Lung (tissue), 12 donors: Measurements from ENCODE around the gene HERC6. TPM values are rescaled to one million over a fixed set of nuclear protein-coding genes. Genes with fewer than 3 reads are reported as not detected.

Experiments
- ATAC-seq: fragments of 200-7000 bp; cut with Tn5 transposase; one replicate; pipeline ENCODE4 v1.9.1; 2020; ENCODE audit warnings: moderate number of reproducible peaks; ENCODE audit not compliant: insufficient read depth, low FRiP score
- DNase-seq, 3 donors: peaks; one replicate each; pipeline ENCODE4 v3.0.0-alpha.2; 2013 to 2017
- H3K27ac ChIP-seq, 2 donors: one replicate each; pipeline ENCODE4 v1.5.1; 2013; ENCODE audit warnings: mild to moderate bottlenecking in 2 of 2, moderate library complexity in 2 of 2, control low read depth in 1 of 2, inconsistent platforms in 1 of 2, low read depth in 1 of 2, low read length in 1 of 2
- H3K27me3 ChIP-seq, 3 donors: one replicate each; pipeline ENCODE4 v1.5.1; 2013; ENCODE audit warnings: low read length in 2 of 3; ENCODE audit not compliant: control insufficient read depth in 3 of 3, insufficient read depth in 3 of 3
- H3K36me3 ChIP-seq, 4 donors: one replicate each; pipeline ENCODE4 v1.5.1; 2013; ENCODE audit warnings: low read length in 4 of 4, mild to moderate bottlenecking in 1 of 4, moderate library complexity in 1 of 4; ENCODE audit not compliant: control insufficient read depth in 4 of 4, insufficient read depth in 4 of 4
- H3K4me1 ChIP-seq, 5 donors: one replicate each; pipeline ENCODE4 v1.5.1; 2013; ENCODE audit warnings: low read length in 5 of 5, mild to moderate bottlenecking in 2 of 5, moderate library complexity in 1 of 5; ENCODE audit not compliant: control insufficient read depth in 5 of 5, insufficient read depth in 5 of 5
- H3K4me3 ChIP-seq: one replicate; pipeline ENCODE4 v1.5.1; 2013; ENCODE audit warnings: mild to moderate bottlenecking, control low read depth, moderate library complexity
- H3K9ac ChIP-seq, 2 donors: one replicate each; pipeline ENCODE4 v1.5.1; 2013; ENCODE audit warnings: low read length in 2 of 2, control low read depth in 1 of 2; ENCODE audit not compliant: insufficient read depth in 1 of 2
- H3K9me3 ChIP-seq, 4 donors: one replicate each; pipeline ENCODE4 v1.5.1; 2013; ENCODE audit warnings: low read length in 3 of 4, mild to moderate bottlenecking in 1 of 4, moderate library complexity in 1 of 4; ENCODE audit not compliant: control insufficient read depth in 4 of 4, insufficient read depth in 3 of 4
- CTCF ChIP-seq: IDR thresholded peaks from 2 replicates; pipeline ENCODE4 v1.5.1; 2012; ENCODE audit warnings: mild to moderate bottlenecking; ENCODE audit errors: control extremely low read depth, extremely low read depth
- WGBS, 2 donors: extraction: QIAGEN DNeasy Blood & Tissue Kit; methylation state at CpG; one replicate each; pipeline ENCODE4 v1.1.7; 2013; 5-methylcytosine and 5-hydroxymethylcytosine counted together
- polyA plus RNA-seq, 2 donors: library from polyadenylated mRNA; stranded (reverse); fragments of 200-250 nt; gene quantifications; one replicate each; pipeline ENCODE4 v1.2.1, GENCODE V29; 2013
- total RNA-seq, 2 donors: library from RNA; depleted of rRNA in 1 of 2; stranded (reverse); fragments of >200 nt in 1 of 2; gene quantifications; one replicate each; pipeline ENCODE4 v1.2.1, GENCODE V29; 2014 to 2021
- donor health status: control.
- donor health status: control.
- donor health status: Bipolar disorder and iron deficiency.
- donor health status: healthy.
- donor health status: DM: yes; HTN: yes; CAD: no.

The HERC6 gene
- total and polyA plus RNA-seq, 4 donors, result 3.4 to 21.7 (median 10.0) TPM

- DNase-seq (peak; percentile 58 to 71 (median 70)), ATAC-seq (peak; percentile 38)
- no peaks in the 10 kb centered on the region for H3K9me3 ChIP-seq
- H3K36me3 ChIP-seq, result peaks cover 0 to 2% (median 0%) of the 10 kb centered on the region in 4 donors
- H3K27me3 ChIP-seq, result peaks cover 0 to 25% (median 0%) of the 10 kb centered on the region in 3 donors
- peak overlapping the region; percentile 66 to 78 for H3K27ac ChIP-seq
- H3K4me1 ChIP-seq, result peaks cover 0 to 3% (median 0%) of the 10 kb centered on the region in 5 donors
- no peak for TF ChIP-seq CTCF
- peak overlapping the region in 1 of 2 donors; percentile 19 for H3K9ac ChIP-seq
- peak overlapping the region; percentile 69 for H3K4me3 ChIP-seq
- WGBS, 2 donors, result 3 to 6% methylated on average over 67 to 75 of the region's 75 CpGs
These were observed 78.9 kb downstream of the HERC6 start for GRCh38 chr4:88457307-88458103.

GRCh38 chr4:88458104-88458740, 79.6 kb downstream of the HERC6 start:
- DNase-seq (peak in 2 of 3 donors; percentile 32 to 65), ATAC-seq (no peak)
- H3K27me3 ChIP-seq, result peaks cover 0 to 25% (median 0%) of the 10 kb centered on the region in 3 donors
- WGBS, 2 donors, result 25 to 46% methylated on average over 7 of the region's 7 CpGs
- no peak overlapping the region for H3K4me3 ChIP-seq
- H3K27ac ChIP-seq, result no peak overlapping the region
- TF ChIP-seq CTCF, result no peak
- H3K36me3 ChIP-seq, result peaks cover 0 to 5% (median 0%) of the 10 kb centered on the region in 4 donors
- H3K4me1 ChIP-seq, result peaks cover 0 to 3% (median 0%) of the 10 kb centered on the region in 5 donors
- H3K9me3 ChIP-seq, result no peaks in the 10 kb centered on the region
- peak overlapping the region in 1 of 2 donors; percentile 19 for H3K9ac ChIP-seq

DNA sequence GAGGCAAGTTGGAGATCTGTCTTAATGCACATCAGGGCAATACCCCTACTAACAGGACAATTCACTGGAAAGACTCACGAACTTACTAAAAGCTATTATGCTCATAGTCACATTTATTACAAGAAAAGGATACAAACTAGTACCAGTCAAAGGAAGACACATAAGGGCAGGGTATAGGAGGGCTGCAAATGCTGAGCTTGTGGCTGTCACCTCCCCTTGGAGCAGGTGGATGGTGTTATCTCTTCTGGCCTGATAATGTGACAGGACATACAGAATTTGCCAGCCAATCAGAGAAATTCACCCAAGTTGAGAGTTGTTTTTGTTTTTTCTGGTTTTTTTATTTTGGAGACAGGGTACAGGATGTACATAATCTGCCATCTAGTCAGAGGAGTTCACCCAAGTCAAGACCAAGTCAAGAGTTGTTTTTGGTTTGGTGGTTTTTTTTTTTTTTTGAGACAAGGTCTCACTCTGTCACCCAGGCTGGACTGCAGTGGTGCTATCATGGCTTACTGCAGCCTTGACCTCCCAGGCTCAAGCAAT, 87.1 kb downstream of the HERC6 start:
- DNase-seq, result no peak
- 95 to 100% methylated on average over 1 of the region's 1 CpG for WGBS, 2 donors
- no peak for ATAC-seq
- Histone ChIP-seq H3K4me1 (no peaks in the 10 kb centered on the region), H3K27ac (no peak overlapping the region), H3K9ac (no peak overlapping the region), H3K36me3 (peaks cover 3 to 25% (median 7%) of the 10 kb centered on the region in 4 donors), H3K27me3 (no peaks in the 10 kb centered on the region), H3K9me3 (no peaks in the 10 kb centered on the region), H3K4me3 (no peak overlapping the region)
- TF ChIP-seq CTCF, result no peak
